Kasumi-1 (cell line): ENCODE data around the gene RPUSD3.
"Not testable (repeated sequence)": the region's sequence is repeated elsewhere in the genome, so short reads cannot be mapped to it uniquely, and the experiment has no call there.

Experiments
- DNase-seq, 2 experiments: peaks; one replicate each; lab custom pipeline; 2025; lab: John Stamatoyannopoulos, UW

Gene RPUSD3, protein sequence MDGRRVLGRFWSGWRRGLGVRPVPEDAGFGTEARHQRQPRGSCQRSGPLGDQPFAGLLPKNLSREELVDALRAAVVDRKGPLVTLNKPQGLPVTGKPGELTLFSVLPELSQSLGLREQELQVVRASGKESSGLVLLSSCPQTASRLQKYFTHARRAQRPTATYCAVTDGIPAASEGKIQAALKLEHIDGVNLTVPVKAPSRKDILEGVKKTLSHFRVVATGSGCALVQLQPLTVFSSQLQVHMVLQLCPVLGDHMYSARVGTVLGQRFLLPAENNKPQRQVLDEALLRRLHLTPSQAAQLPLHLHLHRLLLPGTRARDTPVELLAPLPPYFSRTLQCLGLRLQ

DNA sequence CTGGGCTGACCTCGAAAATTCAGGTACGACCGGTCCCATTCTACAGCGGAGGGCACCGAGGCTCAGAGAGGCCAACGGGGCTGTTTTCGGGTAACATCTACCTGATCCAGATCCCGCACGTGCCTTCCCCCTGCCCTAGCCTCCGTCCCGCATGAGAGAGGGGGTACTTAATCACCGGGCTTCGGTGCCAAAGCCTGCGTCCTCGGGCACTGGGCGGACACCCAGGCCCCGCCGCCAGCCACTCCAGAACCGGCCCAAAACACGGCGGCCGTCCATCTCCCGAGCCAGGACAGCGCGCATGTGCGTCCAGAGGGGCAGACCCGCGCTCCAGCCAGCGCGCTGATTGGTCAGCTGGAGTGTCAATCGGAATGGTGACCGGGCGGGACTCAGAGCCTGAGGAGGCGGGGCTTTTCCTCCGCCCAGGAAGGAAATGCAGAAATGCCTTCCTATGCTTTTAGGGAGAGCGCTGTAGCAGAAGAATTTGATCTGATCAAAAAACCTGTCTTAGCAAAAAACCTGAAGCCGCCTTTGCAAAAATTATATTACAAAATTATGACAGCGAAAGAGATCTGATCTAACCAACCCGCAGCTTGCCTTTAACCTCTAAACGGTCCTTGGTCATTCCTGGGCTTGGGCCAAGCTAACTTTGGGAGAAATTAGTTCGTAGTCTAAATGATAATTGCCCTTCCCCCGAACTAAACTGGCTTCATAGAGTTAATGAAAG, at the start of gene RPUSD3:
Gene RPUSD3, minus strand, starts transcription at position 294 of the 724 bp plus-strand sequence. Its CDS starts 18 bp downstream, at position 276.
- peak; percentile 88 to 93 for DNase-seq

DNA sequence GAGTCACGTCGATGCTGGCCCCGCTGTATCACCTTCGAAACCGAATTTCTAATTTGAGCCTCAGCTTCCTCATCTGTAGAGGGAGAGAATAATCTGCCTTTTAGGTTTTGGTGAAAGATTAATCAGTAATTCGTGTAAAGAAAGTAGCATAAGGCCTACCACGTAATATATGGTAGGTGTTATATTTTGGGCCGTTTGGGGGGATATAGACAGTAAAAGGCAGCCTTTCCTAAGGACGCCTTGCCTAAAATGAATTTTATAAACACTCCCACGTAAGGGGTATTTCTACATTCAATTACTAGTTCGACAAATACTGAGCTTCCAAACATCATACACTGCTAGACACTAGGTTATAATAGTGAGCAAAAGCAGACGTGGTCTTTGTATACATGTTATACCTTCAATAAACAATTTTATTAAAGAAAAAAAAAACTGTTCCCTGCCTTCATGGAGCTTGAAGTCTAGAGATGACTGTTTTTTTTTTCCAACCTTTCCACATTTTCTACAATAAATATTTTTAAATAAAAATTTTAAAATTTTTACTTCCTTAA, 47.3 kb upstream of the RPUSD3 start:
- no peak for DNase-seq

DNA sequence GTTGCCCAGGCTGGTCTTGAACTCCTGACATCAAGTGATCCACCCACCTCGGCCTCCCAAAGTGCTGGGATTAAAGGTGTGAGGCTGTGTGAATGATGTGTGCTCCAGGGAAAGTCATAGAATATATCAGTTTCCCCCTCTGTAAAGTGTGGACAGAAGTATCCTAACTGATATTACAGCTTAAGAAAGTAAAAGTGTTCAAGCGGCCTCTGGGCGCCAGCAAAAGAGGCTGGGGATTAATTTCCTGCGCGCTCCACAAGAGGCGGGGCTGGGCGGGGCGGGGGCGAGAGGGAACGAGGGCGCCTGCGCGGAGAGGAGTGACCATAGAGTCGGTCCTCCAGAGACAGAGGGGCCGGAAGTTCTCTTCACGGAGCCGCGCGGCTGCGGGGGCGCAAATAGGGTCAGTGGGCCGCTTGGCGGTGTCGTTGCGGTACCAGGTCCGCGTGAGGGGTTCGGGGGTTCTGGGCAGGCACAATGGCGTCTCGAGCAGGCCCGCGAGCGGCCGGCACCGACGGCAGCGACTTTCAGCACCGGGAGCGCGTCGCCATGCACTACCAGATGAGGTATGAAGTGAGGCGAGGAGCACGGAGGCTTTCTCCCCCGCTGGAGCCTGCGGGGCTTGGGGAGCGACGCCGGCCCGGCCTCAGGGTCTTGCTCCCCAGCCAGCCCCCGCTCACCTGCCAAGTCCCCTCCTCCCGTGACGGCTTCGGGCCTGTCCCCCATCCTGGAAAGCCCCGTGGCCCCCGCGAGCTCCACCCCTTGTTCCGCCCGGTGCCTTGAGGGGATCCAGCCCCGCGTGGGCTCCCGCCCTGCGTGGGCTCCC, 46.7 kb upstream of the RPUSD3 start, which contains the start of gene JAGN1:
Gene JAGN1, plus strand, starts transcription at position 362 of the 823 bp plus-strand sequence. Its CDS starts 113 bp downstream, at position 475.
- peak; percentile 83 to 84 for DNase-seq

DNA sequence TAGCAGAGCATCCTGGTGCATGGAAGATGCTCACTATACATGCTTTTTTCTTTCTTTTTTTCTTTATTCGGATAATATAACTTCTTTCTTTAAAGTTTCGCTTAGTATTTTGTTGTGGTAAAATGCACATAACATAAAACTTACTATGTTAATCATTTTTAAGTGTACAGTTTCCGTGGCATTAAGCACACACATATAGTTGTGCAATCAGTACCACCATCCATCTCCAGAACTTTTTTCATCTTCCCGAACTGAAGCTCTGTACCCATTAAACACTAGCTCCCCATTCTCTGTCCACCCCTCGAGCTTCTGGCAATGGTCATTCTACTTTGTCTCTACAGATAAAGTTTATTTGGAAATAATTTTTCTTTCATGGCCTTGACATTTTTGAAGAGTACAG, 45.6 kb upstream of the RPUSD3 start:
- no peak for DNase-seq

DNA sequence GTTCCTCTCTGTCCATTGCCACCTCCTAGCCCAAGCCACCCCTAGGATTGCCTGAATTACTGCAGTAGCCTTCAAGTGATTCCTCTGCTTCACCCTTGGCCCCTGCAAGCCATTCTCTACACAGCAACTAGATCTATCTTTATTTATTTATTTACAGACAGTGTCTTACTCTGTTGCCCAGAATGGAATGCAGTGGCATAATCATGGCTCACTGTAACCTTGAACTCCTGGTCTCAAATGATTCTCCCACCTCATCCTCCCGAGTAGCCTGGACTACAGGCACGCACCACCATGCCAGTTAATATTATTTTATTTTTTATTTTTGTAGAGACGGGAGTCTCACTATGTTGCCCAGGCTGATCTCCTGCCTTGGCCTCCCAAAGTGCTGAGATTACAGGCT, 44.7 kb upstream of the RPUSD3 start:
- DNase-seq: no peak

DNA sequence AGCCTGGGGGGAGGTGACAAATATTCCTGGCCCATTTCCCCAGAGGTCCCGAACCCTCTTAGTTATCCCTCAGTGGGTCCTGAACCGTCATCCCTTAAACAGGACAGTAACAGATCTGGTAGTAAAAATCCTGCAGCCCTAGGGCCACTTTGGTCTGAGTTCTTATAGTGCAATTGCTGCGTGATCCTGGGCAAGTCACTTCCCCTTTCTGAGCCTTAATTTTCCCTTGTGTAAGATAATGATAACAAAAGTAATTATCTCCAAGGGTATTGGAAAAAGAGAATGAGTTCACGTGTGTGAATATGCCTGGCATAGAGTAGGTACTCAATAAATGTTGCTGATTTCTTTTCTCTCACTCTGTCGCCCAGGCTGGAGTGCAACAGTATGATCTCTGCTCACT, 43.7 kb upstream of the RPUSD3 start:
- no peak for DNase-seq

DNA sequence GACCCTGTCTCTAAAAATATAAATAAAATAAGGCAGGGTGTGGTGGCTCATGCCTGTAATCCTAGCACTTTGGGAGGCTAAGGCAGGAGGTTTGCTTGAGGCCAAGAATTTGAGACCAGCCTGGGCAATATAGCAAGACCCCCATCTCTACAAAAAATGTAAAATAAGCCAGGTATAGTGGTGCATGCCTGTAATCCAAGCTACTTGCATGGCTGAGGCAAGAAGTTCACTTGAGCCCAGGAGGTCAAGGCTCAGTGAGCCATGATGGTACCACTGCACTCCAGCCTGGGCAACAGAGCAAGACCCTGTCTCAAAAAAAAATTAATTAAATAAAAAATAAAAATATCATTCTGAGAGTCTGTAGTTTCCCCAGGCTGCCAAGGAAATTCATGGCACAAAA, 42.5 kb upstream of the RPUSD3 start:
- DNase-seq: no peak

DNA sequence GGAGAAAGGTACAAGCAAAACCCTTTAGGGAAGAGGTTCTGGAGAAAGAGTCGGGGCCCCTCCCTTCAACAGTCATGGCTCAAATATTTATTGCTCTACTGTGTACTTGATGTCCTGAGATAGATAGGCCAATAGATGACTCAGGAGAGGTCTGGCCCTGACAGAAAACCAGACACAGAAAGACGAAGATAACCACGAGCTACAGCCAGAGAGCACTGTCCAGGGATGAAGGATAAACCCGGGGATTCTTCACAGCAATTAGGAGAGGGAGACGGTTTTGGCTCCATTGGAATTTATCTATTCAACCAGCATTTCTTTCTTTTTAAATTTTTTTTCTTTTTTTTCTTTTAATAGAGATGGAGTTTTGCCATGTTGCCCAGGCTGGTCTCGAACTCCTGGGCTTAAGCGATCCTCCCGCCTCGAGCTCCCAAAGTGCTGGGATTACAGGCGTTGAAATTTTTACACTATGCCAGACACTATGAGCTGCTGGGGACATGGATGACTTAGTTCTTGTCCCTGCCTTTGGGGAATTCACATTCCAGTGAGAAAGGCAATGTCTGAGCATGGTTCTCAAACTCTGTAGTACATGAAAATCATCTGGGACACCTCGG, 40.9 kb upstream of the RPUSD3 start:
- DNase-seq: no peak

DNA sequence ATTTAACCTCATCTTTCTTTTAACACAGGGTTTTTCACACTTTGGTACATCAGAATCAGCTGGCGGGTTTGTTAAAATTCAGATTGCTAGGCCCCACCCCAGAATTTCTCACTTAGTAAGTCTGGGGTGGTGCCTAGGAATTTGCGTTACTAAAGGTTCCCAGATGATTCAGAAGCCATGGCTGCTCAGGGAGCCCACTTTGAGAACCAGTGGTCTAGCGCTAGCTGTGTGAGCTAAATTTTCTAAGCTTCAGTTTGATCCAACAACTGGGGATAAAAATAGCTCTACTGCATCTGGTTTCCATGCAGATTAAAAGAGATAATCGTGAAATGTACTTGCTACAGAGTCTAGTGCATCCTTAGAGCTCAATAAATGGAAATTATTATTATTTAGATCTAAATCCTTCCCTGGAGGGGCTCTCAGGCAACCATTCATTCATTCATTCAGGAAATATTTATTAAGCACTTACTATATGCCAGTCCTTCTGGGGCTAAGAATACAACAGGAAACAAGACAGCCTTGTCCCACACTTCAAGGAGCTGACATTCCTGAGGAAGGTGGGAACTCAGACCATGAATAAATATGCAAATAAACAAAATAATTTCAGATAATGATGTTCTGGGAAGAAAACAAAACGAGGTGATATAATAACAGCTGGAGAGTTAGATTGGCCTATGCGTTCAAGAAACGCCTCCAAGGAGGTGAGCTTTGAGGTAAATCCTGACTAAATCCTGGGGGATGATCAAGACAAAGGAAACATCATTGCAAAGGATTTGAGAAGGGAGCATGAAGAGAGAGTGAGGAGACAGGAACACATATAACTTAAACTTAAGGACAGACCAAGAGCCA, 40.1 kb upstream of the RPUSD3 start:
- no peak for DNase-seq

DNA sequence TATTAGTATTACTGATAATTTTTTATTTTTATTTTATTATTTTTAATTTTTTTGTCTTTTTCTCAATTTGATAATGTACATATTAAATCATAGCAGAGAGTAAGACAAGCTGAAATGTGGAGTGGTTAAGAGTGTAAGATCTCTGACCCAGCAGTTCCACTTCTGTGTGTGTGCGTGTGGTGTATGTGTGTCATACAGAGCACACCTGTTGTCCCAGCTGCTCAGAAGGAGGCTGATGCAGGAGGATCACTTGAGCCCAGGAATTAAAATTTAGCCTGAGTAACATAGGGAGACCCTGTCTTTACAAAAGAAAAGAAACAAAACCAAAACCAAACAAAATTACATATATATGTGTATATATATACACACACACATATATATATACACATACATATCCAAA, 37.6 kb upstream of the RPUSD3 start:
- no peak for DNase-seq

DNA sequence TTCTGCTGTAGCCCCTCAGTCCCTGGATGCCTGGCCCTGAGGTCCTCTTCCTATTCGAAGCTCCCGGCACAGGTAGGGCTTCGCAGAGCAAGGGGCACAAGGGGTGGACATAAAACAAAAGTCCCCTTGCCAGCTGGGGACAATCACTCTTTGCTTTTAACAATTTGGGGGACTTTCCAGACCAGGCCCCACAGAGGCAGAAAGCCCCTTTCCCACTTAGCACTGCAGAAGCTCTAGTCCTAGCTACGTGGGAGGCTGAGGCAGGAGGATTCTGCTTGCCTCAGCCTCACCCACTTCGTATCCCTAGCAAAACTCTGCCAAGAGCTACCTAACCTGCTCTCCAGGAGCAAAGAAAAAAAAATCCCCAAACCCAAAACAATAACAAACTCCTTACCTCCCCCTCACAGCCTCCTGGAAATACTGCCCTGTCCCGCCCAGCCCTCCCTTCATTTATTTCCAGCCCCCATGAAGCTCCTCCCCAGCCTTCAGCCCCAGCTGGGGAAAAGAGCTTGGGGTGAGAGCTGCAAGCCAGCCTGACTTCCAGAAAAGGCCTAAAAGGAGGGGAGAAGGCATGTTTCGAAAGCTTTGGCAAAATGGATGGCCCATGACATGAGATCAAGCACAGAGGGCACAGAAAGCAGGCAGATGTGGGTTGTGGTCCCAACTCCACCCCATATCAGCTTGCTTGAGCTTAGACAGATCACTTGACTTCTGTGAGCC, 36.2 kb upstream of the RPUSD3 start, which contains the start of gene CIDEC:
Gene CIDEC, minus strand, starts transcription at position 424 of the 720 bp plus-strand sequence. CDS start 1,767 bp downstream, outside the sequence.
- DNase-seq: no peak

DNA sequence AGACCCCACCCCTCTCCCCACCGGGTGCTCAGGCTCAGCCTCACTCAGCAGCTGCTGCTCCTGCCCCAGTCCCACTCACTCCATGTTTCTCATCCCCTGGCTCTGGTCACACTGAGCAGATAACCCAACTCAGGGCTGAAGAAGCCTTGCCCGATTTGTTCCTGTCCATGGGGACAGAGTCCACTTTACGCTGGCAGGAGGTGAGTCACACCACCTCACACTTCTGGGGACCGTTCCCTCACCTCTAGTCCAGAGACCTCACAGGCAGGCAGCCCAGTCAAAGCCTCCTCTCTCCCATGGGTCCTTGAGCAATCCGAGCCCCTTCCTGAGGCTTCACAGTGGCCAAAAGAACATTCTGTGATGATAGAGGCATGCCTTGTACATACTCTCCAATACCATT, 34.9 kb upstream of the RPUSD3 start:
- DNase-seq: no peak

DNA sequence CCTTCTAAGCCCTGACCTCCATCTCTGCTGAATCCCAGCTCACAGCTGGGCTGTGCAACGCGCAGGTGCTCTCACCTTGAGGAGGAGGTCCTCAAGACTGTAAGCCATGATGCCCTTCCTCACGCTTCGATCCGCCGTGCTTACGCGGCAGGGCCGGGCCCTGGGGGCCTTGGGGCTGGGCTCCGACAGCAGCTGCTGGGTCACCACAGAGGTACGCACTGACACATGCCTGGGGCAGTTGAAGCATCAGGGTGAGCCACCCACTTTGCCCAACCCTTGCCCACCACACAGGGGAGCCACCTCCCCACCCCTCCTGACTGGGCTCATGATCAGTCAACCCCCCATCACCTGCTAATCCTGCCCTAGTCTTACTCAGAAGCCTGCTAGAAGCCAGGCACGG, 33.2 kb upstream of the RPUSD3 start:
- DNase-seq: no peak

DNA sequence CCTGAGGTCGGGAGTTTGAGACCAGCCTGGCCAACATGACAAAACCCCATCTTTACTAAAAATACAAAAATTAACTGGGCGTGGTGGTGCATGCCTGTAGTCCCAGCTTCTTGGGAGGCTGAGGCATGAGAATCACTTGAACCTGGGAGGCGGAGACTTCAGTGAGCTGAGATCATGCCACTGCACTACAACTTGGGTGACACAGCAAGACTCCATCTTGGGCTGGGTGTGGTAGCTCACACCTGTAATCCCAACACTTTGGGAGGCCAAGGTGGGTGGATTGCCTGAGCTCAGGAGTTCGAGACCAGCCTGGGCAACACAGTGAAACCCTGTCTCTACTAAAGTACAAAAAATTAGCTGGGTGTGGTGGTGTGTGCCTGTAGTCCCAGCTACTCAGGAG, 32.4 kb upstream of the RPUSD3 start:
- not testable (repeated sequence) for DNase-seq

DNA sequence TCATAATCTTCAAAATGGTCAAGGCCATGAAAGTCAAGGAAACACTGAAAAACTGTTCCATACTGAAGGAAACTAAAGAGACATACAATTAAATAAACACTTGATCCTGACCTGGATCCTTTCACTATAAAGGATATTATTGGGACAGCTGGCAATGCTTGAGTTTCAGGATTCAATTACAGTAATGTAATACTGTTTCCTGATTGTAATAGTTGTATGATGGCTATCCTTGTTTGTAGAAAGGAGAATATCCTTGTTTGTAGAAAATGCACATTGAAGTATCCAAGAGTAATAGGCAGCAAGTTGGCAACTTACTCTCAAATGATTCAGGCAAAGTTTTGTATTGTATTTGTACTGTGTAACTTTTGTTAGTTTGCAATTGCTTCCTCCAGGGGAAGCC, 31.6 kb upstream of the RPUSD3 start:
- no peak for DNase-seq

DNA sequence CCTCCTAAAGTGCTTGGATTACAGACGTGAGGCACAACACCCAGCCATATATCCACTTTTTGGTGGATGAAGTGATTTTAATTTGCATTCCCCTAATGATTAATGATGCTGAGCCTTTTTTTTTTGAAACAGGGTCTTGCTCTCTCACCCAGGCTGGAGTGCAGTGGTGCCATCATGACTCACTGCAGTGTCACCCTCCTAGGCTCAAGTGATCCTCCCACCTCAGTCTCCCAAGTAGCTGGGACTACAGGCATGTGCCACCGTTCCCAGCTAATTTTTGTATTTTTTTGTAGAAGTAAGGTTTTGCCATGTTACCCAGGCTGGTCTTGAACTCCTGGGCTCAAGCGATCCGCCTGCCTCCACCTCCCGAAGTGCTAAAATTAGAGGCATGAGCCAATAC, 28.3 kb upstream of the RPUSD3 start:
- DNase-seq: not testable (repeated sequence)

DNA sequence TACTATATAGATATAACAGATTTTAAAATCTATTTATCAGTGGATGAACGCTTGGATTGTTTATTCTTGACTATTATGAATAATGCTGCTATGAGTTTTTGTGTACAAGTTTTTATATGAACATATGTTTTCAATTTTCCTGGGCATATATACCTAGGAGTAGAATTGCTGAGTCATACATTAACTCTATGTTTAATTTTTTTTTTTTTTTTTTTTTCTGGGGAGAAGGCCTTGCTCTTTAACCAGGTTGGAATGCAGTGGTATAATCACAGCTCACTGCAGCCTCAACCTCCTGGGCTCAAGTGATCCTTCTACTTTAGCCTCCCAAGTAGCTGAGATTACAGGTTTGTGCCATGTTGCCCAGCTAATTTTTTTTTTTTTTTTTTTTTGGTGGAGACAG, 27.2 kb upstream of the RPUSD3 start:
- no peak for DNase-seq

DNA sequence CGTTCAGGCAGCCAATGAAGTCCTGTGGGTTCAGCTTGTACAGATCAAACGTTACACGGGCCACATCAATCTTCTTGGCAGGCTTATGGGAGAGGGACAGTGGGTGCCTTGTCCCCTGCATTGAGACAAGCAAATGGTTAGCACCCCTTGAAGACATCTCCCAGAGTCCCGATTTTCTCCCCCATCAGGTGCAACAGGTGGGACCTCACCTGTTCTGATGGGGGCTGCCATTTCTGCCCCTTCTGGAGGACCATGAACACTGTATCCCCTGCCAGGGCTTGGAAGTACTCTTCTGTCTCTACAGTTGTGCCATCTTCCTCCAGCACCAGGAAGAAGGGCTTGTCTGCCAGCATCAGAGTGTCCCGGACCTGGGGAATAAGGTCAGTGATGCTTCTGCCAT, 26.1 kb upstream of the RPUSD3 start:
- no peak for DNase-seq

DNA sequence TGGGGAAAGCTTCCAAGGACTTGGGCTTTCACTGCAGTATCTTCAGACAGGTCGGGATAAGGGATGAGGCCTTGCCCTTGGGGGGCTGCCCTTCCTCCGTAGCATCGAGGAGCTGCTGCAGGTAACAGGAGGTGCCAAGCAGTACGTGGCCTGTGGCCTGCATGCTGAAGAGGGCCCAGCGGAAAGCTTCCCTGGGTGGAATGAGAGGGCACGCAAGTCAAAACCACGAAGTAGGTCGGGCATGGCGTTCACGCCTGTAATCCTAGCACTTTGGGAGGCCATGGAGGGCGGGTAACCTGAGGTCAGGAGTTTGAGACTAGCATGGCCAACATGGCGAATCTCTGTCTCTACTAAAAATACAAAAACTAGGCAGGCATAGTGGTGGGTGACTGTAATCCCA, 23.3 kb upstream of the RPUSD3 start:
- DNase-seq: no peak

DNA sequence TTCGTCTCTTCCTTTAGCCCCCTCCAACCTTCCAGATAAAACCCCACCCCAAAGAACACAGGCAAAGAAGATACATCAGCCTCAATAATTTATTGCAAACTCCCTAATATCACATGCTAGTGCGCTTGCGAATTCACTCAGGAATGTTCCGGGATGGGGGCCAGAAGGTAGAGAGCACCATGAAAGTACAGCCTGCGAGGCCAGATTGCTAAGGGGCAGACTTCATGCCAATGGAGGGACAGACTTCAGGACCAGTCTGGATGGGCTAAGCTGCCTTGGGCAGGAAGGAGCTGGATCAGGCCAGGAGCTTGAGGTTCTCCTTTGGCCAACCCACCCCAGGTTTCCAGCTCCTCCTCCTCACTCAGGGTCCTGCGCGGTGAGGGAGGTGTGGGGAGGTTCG, 22.8 kb upstream of the RPUSD3 start:
- no peak for DNase-seq
